Thyroid gland (tissue), 4 donors: ENCODE data around the gene EXOC3L4. TPM values are rescaled to one million over a fixed set of nuclear protein-coding genes. Genes with fewer than 3 reads are reported as not detected.
A peak's percentile ranks its signal among the peaks of the same experiment; 100 is the strongest.
"Not testable (repeated sequence)": the region's sequence is repeated elsewhere in the genome, so short reads cannot be mapped to it uniquely, and the experiment has no call there.

Source experiments
- DNase-seq, 2 donors: peaks; one replicate each; pipeline ENCODE4 v3.0.0-alpha.2; 2019
- H3K27ac ChIP-seq, 3 donors: fragments of 200-600 bp; sonication (generic); 1 replicate in 2 of 3; 2 replicates in 1 of 3; pipeline ENCODE4 v1.5.1; 2016 to 2019; ENCODE audit warnings: mild to moderate bottlenecking in 1 of 3, moderate library complexity in 1 of 3
- H3K27me3 ChIP-seq: fragments of 200-600 bp; sonication (generic); one replicate; pipeline ENCODE4 v1.5.1; 2019
- H3K36me3 ChIP-seq, 2 donors: fragments of 200-600 bp; sonication (generic); one replicate each; pipeline ENCODE4 v1.5.1; 2016 to 2019
- H3K4me1 ChIP-seq, 2 donors: fragments of 200-600 bp; sonication (generic); one replicate each; pipeline ENCODE4 v1.5.1; 2017 to 2019
- H3K4me3 ChIP-seq, 3 donors: fragments of 200-600 bp; sonication (generic); replicated peaks in 1 of 3; 1 replicate in 2 of 3; 2 replicates in 1 of 3; pipeline ENCODE4 v1.5.1; 2016; ENCODE audit warnings: mild to moderate bottlenecking in 1 of 3
- H3K9me3 ChIP-seq: fragments of 200-600 bp; sonication (generic); one replicate; pipeline ENCODE4 v1.5.1; 2017
- POLR2A ChIP-seq, 2 donors: fragments of 450-650 bp; IDR thresholded peaks; one replicate each; pipeline ENCODE4 v1.6.1; 2017; ENCODE audit warnings: antibody characterized with exemption in 2 of 2, mild to moderate bottlenecking in 2 of 2, moderate library complexity in 1 of 2
- WGBS, 2 donors: methylation state at CpG; one replicate each; pipeline ENCODE4 v1.1.5; 2017; 5-methylcytosine and 5-hydroxymethylcytosine counted together
- intact Hi-C: fragments of 100-400 bp; cut with DNase I; formaldehyde crosslinking; loops from one replicate; pipeline ENCODE4 v1.15.1; 2023
- total RNA-seq, 4 donors: library from RNA; depleted of rRNA; stranded (reverse); fragments of >200 nt; gene quantifications; one replicate each; pipeline ENCODE4 v1.2.3, GENCODE V29; 2016
- TF ChIP-seq, protein P1 (sequence below), 6 experiments: fragments of 200-600 bp in 3 of 6; fragments of 450-650 bp in 3 of 6; sonication (generic) in 3 of 6; IDR thresholded peaks; one replicate each; pipeline ENCODE4 v1.5.1; 2016 to 2019; ENCODE audit warnings: antibody characterized with exemption in 6 of 6, mild to moderate bottlenecking in 2 of 6, inconsistent platforms in 1 of 6, moderate library complexity in 1 of 6

EXOC3L4 gene
- total RNA-seq, 4 donors from 2014 or later, result 0.44 to 0.78 TPM; not detected in 2

DNA sequence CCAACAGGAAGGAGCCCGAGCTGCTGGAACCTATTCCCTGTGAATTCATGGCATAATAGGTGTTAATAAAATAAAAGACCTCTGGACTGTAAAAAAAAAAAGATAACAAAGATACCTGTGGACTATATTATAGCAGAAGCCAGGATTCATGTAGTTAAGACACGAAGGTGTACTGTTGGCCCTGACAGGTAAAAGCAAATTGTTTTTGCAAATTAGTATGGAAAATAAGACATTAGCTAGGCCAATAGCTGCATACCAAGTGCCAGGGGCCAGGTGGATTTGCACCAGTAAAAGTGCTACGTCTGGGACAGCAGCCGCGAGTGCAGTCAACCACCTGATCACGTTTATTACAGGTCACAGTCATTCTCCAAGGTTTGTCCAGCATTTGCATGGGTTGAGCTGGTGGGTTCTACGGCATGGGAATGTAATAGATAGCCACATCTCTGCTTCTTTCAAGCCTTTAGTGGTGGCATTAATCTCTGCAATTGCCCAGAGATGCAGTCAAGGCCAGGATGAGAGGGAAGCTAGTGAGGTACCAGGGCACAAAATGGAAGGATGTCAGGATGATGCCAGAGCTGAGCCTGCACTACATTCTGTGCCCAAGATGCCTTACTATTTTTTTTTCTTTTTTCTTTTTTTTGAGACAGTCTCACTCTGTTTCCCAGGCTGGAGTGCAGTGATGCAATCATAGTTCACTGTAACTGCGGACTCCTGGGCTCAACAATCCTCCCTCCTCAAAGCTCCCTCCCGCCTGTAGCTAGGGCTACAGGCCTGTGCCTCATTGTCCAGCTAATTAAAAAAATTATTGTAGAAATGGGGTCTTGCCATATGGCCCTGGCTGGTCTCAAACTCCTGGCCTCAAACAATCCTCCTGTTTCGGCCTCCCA lies 55.1 kb downstream of the EXOC3L4 start:
- DNase-seq, result no peak
- intact Hi-C loops, result no loop called here
- no peak for TF ChIP-seq POLR2A (IDR thresholded peaks at IDR 0.05)
- TF ChIP-seq, protein P1, sequence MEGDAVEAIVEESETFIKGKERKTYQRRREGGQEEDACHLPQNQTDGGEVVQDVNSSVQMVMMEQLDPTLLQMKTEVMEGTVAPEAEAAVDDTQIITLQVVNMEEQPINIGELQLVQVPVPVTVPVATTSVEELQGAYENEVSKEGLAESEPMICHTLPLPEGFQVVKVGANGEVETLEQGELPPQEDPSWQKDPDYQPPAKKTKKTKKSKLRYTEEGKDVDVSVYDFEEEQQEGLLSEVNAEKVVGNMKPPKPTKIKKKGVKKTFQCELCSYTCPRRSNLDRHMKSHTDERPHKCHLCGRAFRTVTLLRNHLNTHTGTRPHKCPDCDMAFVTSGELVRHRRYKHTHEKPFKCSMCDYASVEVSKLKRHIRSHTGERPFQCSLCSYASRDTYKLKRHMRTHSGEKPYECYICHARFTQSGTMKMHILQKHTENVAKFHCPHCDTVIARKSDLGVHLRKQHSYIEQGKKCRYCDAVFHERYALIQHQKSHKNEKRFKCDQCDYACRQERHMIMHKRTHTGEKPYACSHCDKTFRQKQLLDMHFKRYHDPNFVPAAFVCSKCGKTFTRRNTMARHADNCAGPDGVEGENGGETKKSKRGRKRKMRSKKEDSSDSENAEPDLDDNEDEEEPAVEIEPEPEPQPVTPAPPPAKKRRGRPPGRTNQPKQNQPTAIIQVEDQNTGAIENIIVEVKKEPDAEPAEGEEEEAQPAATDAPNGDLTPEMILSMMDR (IDR thresholded peaks at IDR 0.05), result no peak
- no peaks in the 10 kb centered on the region for H3K36me3 ChIP-seq
- 85 to 86% methylated on average over 10 of the region's 10 CpGs for WGBS, 2 donors
- no peaks in the 10 kb centered on the region for H3K27me3 ChIP-seq
- no peaks in the 10 kb centered on the region for H3K9me3 ChIP-seq
- no peak overlapping the region for H3K27ac ChIP-seq
- H3K4me1 ChIP-seq, result peaks cover 1 to 3% of the 10 kb centered on the region in 2 donors
- H3K4me3 ChIP-seq, result no peak overlapping the region

DNA sequence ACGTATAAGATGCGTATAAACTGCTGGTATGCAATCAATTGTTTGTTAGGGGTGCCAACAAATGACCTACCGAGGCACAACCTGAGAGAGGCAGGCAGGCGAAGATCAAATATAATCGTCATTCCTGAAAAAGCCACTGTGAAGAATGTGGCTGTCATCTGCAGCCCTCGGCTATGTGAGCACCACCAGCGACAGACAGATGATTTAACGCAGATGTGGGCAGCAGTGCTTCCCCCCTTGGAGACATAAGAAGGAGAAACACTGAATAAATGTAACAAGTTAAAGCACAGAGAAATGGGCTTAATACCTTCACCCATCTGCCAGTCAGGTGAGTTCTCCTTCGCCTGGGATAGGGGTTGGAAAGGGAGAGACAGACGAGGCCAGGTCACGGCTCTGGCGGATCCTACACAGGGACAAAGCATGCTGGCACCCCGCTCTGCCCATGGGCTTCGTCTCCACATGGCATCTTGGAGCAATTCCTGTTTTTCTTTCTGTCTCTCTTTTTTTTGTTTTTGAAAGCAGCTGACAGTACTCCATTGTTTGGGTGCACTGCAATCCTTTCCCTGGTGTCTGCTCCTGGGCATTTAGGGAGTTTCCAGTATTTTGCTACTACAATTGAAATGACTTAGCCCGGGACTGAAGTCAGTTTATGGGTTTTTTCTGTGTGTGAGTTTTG lies 56.9 kb downstream of the EXOC3L4 start:
- H3K9me3 ChIP-seq, result no peaks in the 10 kb centered on the region
- intact Hi-C loops, result no loop called here

GRCh38 chr14:103155010-103155409 lies 60.5 kb downstream of the EXOC3L4 start:
- no peaks in the 10 kb centered on the region for H3K27me3 ChIP-seq
- WGBS, 2 donors, result 20 to 38% methylated on average over 5 to 6 of the region's 6 CpGs
- peak; percentile 94 to 96 for DNase-seq
- intact Hi-C loops, result no loop called here
- no peaks in the 10 kb centered on the region for H3K9me3 ChIP-seq
- H3K4me1 ChIP-seq, result peaks cover 11 to 27% of the 10 kb centered on the region in 2 donors
- TF ChIP-seq, protein P1 (IDR thresholded peaks at IDR 0.05), result no peak
- TF ChIP-seq POLR2A (IDR thresholded peaks at IDR 0.05), result peak in 1 of 2 donors; percentile 27
- no peak overlapping the region for H3K4me3 ChIP-seq
- H3K27ac ChIP-seq, result peak overlapping the region; percentile 41 to 78 (median 49)
- H3K36me3 ChIP-seq, result no peaks in the 10 kb centered on the region

More for the DNA sequence above, 56.9 kb downstream of the EXOC3L4 start:
- Histone ChIP-seq H3K27ac (no peak overlapping the region), H3K4me1 (peaks cover 11 to 16% of the 10 kb centered on the region in 2 donors), H3K4me3 (no peak overlapping the region), H3K27me3 (no peaks in the 10 kb centered on the region), H3K36me3 (no peaks in the 10 kb centered on the region)
- TF ChIP-seq, protein P1 (IDR thresholded peaks at IDR 0.05), result no peak
- DNase-seq, result no peak
- WGBS, 2 donors, result 73 to 86% methylated on average over 15 of the region's 15 CpGs

- peak overlapping the region in 2 of 3 donors; percentile 41 to 58 for H3K27ac ChIP-seq
- H3K9me3 ChIP-seq, H3K4me3 ChIP-seq, H3K27me3 ChIP-seq, H3K36me3 ChIP-seq, DNase-seq, intact Hi-C loops: not testable (repeated sequence)
- H3K4me1 ChIP-seq, result peaks cover 11 to 27% of the 10 kb centered on the region in 2 donors
- WGBS, 2 donors, result 82 to 89% methylated on average over 2 to 7 of the region's 12 CpGs
Measured at GRCh38 chr14:103155416-103155815, 60.9 kb downstream of the EXOC3L4 start.

GRCh38 chr14:103155826-103156394 lies 61.4 kb downstream of the EXOC3L4 start:
- no peak for DNase-seq
- Histone ChIP-seq H3K36me3 (no peaks in the 10 kb centered on the region), H3K27ac (peak overlapping the region in 1 of 3 donors; percentile 58), H3K9me3 (no peaks in the 10 kb centered on the region), H3K27me3 (no peaks in the 10 kb centered on the region), H3K4me3 (no peak overlapping the region), H3K4me1 (peaks cover 11 to 27% of the 10 kb centered on the region in 2 donors)
- 85 to 93% methylated on average over 8 to 9 of the region's 9 CpGs for WGBS, 2 donors
- TF ChIP-seq, protein P1 (IDR thresholded peaks at IDR 0.05), result no peak
- no peak for TF ChIP-seq POLR2A (IDR thresholded peaks at IDR 0.05)
- intact Hi-C loops, result no loop called here
